ENCODE data around the gene LHX3. TPM values are rescaled to one million over a fixed set of nuclear protein-coding genes. Genes with fewer than 3 reads are reported as not detected.

Gene LHX3
- polyA plus RNA-seq, 1 donor from 2014 or later = not detected

DNA sequence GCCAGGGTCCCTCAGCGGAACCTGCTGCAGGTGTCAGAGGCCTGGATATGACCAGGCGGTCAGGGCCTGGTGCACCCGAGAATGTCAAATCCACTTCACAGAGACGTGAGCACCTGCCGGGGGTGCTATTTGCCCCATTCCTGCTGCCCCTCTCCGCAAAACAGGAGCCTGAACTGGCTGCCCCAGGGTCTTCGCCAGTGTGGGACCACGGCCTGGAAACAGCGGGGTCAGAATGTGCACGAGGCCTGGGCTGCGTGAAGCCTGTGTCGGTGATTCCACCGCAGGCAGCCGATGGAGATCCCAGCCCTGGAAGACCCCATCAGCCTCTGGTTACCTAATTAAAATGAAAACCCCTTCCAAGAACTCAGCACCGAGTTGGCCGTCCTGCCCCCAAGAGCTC lies 45.1 kb downstream of the LHX3 start:
- H3K27me3 ChIP-seq (ENCODE audit: insufficient read depth, low read depth, low read length) = no peaks in the 10 kb centered on the region
- no peak overlapping the region for H3K4me3 ChIP-seq (ENCODE audit: low read length)
- H3K4me2 ChIP-seq (ENCODE audit: low read length) = no peak overlapping the region
- no peak overlapping the region for H3K27ac ChIP-seq (ENCODE audit: low read length)
- no peak overlapping the region for H3K9ac ChIP-seq (ENCODE audit: low read length)
- H3K9me3 ChIP-seq (ENCODE audit: low read length) = peaks cover 3% of the 10 kb centered on the region
- H3K9me2 ChIP-seq (ENCODE audit: insufficient read depth, low read length) = no peaks in the 10 kb centered on the region
- H3K79me2 ChIP-seq (replicated peaks; ENCODE audit: insufficient read depth, low read length) = no peaks in the 10 kb centered on the region
- H4K20me1 ChIP-seq (ENCODE audit: insufficient read depth) = no peaks in the 10 kb centered on the region
- TF ChIP-seq EP300 (conservative IDR thresholded peaks at IDR 0.05; ENCODE audit: poor library complexity, severe bottlenecking) (no peak), RAD21 (conservative IDR thresholded peaks at IDR 0.05) (no peak), SMC3 (conservative IDR thresholded peaks at IDR 0.05; ENCODE audit: poor library complexity) (no peak), POLR2AphosphoS5 (IDR thresholded peaks at IDR 0.05) (no peak), EZH2 (IDR thresholded peaks at IDR 0.05; ENCODE audit: borderline replicate concordance, insufficient read depth, low read length, poor library complexity, severe bottlenecking) (no peak), TAF1 (IDR thresholded peaks at IDR 0.05; ENCODE audit: low read depth) (no peak)
- TF ChIP-seq, protein P1, sequence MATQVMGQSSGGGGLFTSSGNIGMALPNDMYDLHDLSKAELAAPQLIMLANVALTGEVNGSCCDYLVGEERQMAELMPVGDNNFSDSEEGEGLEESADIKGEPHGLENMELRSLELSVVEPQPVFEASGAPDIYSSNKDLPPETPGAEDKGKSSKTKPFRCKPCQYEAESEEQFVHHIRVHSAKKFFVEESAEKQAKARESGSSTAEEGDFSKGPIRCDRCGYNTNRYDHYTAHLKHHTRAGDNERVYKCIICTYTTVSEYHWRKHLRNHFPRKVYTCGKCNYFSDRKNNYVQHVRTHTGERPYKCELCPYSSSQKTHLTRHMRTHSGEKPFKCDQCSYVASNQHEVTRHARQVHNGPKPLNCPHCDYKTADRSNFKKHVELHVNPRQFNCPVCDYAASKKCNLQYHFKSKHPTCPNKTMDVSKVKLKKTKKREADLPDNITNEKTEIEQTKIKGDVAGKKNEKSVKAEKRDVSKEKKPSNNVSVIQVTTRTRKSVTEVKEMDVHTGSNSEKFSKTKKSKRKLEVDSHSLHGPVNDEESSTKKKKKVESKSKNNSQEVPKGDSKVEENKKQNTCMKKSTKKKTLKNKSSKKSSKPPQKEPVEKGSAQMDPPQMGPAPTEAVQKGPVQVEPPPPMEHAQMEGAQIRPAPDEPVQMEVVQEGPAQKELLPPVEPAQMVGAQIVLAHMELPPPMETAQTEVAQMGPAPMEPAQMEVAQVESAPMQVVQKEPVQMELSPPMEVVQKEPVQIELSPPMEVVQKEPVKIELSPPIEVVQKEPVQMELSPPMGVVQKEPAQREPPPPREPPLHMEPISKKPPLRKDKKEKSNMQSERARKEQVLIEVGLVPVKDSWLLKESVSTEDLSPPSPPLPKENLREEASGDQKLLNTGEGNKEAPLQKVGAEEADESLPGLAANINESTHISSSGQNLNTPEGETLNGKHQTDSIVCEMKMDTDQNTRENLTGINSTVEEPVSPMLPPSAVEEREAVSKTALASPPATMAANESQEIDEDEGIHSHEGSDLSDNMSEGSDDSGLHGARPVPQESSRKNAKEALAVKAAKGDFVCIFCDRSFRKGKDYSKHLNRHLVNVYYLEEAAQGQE (IDR thresholded peaks at IDR 0.05; ENCODE audit: borderline replicate concordance) = no peak
- no peaks in the 10 kb centered on the region for H3K36me3 ChIP-seq (ENCODE audit: insufficient read depth, low read length)
- H2AFZ ChIP-seq (ENCODE audit: low read depth, low read length) = no peak overlapping the region
- no peaks in the 10 kb centered on the region for H3F3A ChIP-seq (ENCODE audit: insufficient read depth, low read length, poor library complexity, severe bottlenecking)

DNA sequence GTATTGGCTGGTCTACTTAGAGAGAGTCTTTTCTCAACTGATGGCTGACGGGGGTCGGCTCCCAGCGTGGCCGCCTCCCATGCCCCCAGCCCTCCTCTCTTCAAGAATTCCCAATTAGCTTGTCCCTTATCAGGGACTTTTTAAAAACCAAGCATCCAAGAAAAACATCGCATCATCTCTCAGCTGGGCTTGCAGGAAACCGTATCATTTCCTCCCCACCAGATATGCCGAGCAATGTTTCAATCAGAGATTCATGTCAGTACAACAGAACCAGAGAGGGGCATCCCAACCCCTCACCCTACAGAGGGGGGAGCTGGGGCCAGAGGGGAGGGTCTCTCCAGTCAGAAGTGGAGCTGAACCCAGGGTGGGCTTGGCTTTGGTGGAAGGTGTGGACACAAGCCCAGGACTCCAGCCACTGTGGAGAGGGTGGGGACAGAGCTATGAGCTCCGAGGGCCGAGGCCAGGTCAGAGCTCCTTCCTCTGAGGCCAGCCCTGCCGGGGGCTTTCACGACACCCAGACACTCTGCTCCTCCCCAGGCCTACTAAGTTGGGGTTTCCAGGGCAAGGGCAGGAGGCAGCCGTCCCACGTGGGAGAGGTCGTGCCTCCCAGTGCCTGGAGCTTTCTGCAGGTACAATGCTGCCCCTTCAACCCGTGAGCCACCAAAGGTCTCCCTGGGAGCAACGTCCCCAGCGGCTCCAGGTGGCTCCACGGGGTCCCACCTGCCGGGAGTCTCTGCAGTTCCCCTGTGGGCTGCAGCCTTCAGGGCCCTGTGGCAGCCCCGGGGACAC lies 47.3 kb downstream of the LHX3 start:
- H3F3A ChIP-seq (ENCODE audit: insufficient read depth, low read length, poor library complexity, severe bottlenecking) = no peaks in the 10 kb centered on the region
- H3K36me3 ChIP-seq (ENCODE audit: insufficient read depth, low read length) = no peaks in the 10 kb centered on the region
- H3K4me3 ChIP-seq (ENCODE audit: low read length) = no peak overlapping the region
- H3K9me2 ChIP-seq (ENCODE audit: insufficient read depth, low read length) = no peaks in the 10 kb centered on the region
- no peak overlapping the region for H3K9ac ChIP-seq (ENCODE audit: low read length)
- H3K4me2 ChIP-seq (ENCODE audit: low read length) = no peak overlapping the region
- no peaks in the 10 kb centered on the region for H4K20me1 ChIP-seq (ENCODE audit: insufficient read depth)
- H3K27me3 ChIP-seq (ENCODE audit: insufficient read depth, low read depth, low read length) = no peaks in the 10 kb centered on the region
- H2AFZ ChIP-seq (ENCODE audit: low read depth, low read length) = no peak overlapping the region
- no peak for TF ChIP-seq TAF1 (IDR thresholded peaks at IDR 0.05; ENCODE audit: low read depth)
- TF ChIP-seq EP300 (conservative IDR thresholded peaks at IDR 0.05; ENCODE audit: poor library complexity, severe bottlenecking) = no peak
- no peak for TF ChIP-seq EZH2 (IDR thresholded peaks at IDR 0.05; ENCODE audit: borderline replicate concordance, insufficient read depth, low read length, poor library complexity, severe bottlenecking)
- TF ChIP-seq MXI1 (conservative IDR thresholded peaks at IDR 0.05; ENCODE audit: poor library complexity, severe bottlenecking) = no peak
- TF ChIP-seq, protein P1 (IDR thresholded peaks at IDR 0.05; ENCODE audit: borderline replicate concordance) = no peak
- no peak for TF ChIP-seq SMC3 (conservative IDR thresholded peaks at IDR 0.05; ENCODE audit: poor library complexity)
- TF ChIP-seq, protein P2, sequence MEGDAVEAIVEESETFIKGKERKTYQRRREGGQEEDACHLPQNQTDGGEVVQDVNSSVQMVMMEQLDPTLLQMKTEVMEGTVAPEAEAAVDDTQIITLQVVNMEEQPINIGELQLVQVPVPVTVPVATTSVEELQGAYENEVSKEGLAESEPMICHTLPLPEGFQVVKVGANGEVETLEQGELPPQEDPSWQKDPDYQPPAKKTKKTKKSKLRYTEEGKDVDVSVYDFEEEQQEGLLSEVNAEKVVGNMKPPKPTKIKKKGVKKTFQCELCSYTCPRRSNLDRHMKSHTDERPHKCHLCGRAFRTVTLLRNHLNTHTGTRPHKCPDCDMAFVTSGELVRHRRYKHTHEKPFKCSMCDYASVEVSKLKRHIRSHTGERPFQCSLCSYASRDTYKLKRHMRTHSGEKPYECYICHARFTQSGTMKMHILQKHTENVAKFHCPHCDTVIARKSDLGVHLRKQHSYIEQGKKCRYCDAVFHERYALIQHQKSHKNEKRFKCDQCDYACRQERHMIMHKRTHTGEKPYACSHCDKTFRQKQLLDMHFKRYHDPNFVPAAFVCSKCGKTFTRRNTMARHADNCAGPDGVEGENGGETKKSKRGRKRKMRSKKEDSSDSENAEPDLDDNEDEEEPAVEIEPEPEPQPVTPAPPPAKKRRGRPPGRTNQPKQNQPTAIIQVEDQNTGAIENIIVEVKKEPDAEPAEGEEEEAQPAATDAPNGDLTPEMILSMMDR (IDR thresholded peaks at IDR 0.05; ENCODE audit: poor library complexity, severe bottlenecking) = no peak
- no peak for TF ChIP-seq RAD21 (conservative IDR thresholded peaks at IDR 0.05)
- no peak for TF ChIP-seq POLR2AphosphoS5 (IDR thresholded peaks at IDR 0.05)
- H3K9me3 ChIP-seq (ENCODE audit: low read length) = no peaks in the 10 kb centered on the region
- no peak overlapping the region for H3K27ac ChIP-seq (ENCODE audit: low read length)
- H3K79me2 ChIP-seq (replicated peaks; ENCODE audit: insufficient read depth, low read length) = no peaks in the 10 kb centered on the region
